Stomach (tissue), 9 donors: ENCODE measurements around the gene IL17A. TPM values are rescaled to one million over a fixed set of nuclear protein-coding genes. Genes with fewer than 3 reads are reported as not detected.

Experiments
- DNase-seq, 2 donors: peaks; one replicate each; pipeline versions ENCODE4 v3.0.0 to v3.0.0-alpha.2; 2013 to 2019
- H3K27ac ChIP-seq, 5 donors: fragments of 200-600 bp in 4 of 5; sonication (generic) in 4 of 5; one replicate each; pipeline ENCODE4 v1.5.1; 2013 to 2019; ENCODE audit warnings: mild to moderate bottlenecking in 1 of 5, moderate library complexity in 1 of 5
- H3K27me3 ChIP-seq, 3 donors: fragments of 200-600 bp; sonication (generic); one replicate each; pipeline ENCODE4 v1.5.1; 2017 to 2019; ENCODE audit warnings: mixed run types in 1 of 3
- H3K36me3 ChIP-seq, 4 donors: fragments of 200-600 bp; sonication (generic); 1 replicate in 3 of 4; 2 replicates in 1 of 4; pipeline ENCODE4 v1.5.1; 2016 to 2019
- H3K4me1 ChIP-seq, 4 donors: fragments of 200-600 bp; sonication (generic); one replicate each; pipeline ENCODE4 v1.5.1; 2016 to 2019
- H3K4me3 ChIP-seq, 4 donors: fragments of 200-600 bp; sonication (generic) in 3 of 4; one replicate each; pipeline ENCODE4 v1.5.1; 2016 to 2019; ENCODE audit warnings: mild to moderate bottlenecking in 1 of 4
- H3K9me3 ChIP-seq, 4 donors: fragments of 200-600 bp; sonication (generic); one replicate each; pipeline ENCODE4 v1.5.1; 2016 to 2019
- EP300 ChIP-seq: sonication (generic); formaldehyde crosslinking; IDR thresholded peaks from one replicate; pipeline ENCODE4 v1.6.1; 2017; ENCODE audit warnings: antibody characterized with exemption
- POLR2A ChIP-seq, 4 donors: fragments of 450-650 bp; IDR thresholded peaks; one replicate each; pipeline ENCODE4 v1.6.1; 2016; ENCODE audit warnings: antibody characterized with exemption in 4 of 4, control low read depth in 2 of 4, mild to moderate bottlenecking in 1 of 4, moderate library complexity in 1 of 4
- POLR2AphosphoS5 ChIP-seq, 3 donors: sonication (generic); formaldehyde crosslinking; IDR thresholded peaks; one replicate each; pipeline ENCODE4 v1.6.1; 2016; ENCODE audit warnings: antibody characterized with exemption in 3 of 3
- WGBS, 5 donors: extraction: QIAGEN DNeasy Blood & Tissue Kit in 3 of 5; methylation state at CpG; one replicate each; pipeline versions ENCODE4 v1.1.5 to v1.1.7; 2013 to 2018; 5-methylcytosine and 5-hydroxymethylcytosine counted together
- intact Hi-C: fragments of 100-400 bp; cut with DNase I; formaldehyde crosslinking; loops from one replicate; pipeline ENCODE4 v1.15.1; 2023; ENCODE audit warnings: low total_unique reads
- polyA plus RNA-seq, 3 donors: library from polyadenylated mRNA; stranded (reverse); fragments of 200-250 nt; gene quantifications; one replicate each; pipeline ENCODE4 v1.2.3, GENCODE V29; 2013
- total RNA-seq, 5 donors: library from RNA; depleted of rRNA; stranded (reverse); fragments of >200 nt; gene quantifications; one replicate each; pipeline versions ENCODE4 v1.1.0 to v1.2.3, GENCODE V29; 2014 to 2016
- TF ChIP-seq, protein P1 (sequence below), 7 experiments: fragments of 450-650 bp in 4 of 7; fragments of 200-600 bp in 3 of 7; sonication (generic) in 3 of 7; IDR thresholded peaks; one replicate each; pipeline ENCODE4 v1.5.1; 2016 to 2019; ENCODE audit warnings: antibody characterized with exemption in 7 of 7, control low read depth in 2 of 7, mild to moderate bottlenecking in 1 of 7
- donor health status: healthy with polysubstance abuse.
- donor health status: Bipolar disorder and iron deficiency.
- donor health status: healthy.

IL17A gene
- total and polyA plus RNA-seq, 8 donors, result 0.08 TPM; not detected in 7

DNA sequence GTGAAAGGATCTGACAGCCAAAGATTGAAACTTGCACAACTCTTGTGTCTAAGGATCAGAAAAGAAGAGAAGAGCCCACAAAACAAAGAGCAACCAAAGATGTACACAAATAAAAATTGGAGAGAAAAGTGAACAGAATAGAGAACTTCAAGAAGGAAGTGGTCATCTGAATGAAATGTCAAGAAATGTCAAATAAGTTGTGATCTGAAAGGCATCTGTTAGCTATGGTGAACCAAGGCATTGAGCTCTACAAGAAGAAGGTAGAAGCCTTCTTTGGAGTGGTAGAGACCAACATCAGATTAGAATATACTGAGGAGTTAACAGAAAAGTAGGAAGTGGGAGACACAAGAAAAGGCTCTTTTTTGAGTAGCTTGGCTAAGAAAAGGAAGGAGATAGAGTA is 29.6 kb downstream of the IL17A start:
- no peak for TF ChIP-seq POLR2A (IDR thresholded peaks at IDR 0.05)
- TF ChIP-seq, protein P1, sequence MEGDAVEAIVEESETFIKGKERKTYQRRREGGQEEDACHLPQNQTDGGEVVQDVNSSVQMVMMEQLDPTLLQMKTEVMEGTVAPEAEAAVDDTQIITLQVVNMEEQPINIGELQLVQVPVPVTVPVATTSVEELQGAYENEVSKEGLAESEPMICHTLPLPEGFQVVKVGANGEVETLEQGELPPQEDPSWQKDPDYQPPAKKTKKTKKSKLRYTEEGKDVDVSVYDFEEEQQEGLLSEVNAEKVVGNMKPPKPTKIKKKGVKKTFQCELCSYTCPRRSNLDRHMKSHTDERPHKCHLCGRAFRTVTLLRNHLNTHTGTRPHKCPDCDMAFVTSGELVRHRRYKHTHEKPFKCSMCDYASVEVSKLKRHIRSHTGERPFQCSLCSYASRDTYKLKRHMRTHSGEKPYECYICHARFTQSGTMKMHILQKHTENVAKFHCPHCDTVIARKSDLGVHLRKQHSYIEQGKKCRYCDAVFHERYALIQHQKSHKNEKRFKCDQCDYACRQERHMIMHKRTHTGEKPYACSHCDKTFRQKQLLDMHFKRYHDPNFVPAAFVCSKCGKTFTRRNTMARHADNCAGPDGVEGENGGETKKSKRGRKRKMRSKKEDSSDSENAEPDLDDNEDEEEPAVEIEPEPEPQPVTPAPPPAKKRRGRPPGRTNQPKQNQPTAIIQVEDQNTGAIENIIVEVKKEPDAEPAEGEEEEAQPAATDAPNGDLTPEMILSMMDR (IDR thresholded peaks at IDR 0.05), result no peak
- TF ChIP-seq EP300, result no peak
- no peak for TF ChIP-seq POLR2AphosphoS5 (IDR thresholded peaks at IDR 0.05)
- Histone ChIP-seq H3K27ac (no peak overlapping the region), H3K27me3 (no peaks in the 10 kb centered on the region), H3K4me1 (no peaks in the 10 kb centered on the region), H3K36me3 (no peaks in the 10 kb centered on the region), H3K9me3 (no peaks in the 10 kb centered on the region), H3K4me3 (no peak overlapping the region)
- intact Hi-C loops, result no loop called here
- no peak for DNase-seq

DNA sequence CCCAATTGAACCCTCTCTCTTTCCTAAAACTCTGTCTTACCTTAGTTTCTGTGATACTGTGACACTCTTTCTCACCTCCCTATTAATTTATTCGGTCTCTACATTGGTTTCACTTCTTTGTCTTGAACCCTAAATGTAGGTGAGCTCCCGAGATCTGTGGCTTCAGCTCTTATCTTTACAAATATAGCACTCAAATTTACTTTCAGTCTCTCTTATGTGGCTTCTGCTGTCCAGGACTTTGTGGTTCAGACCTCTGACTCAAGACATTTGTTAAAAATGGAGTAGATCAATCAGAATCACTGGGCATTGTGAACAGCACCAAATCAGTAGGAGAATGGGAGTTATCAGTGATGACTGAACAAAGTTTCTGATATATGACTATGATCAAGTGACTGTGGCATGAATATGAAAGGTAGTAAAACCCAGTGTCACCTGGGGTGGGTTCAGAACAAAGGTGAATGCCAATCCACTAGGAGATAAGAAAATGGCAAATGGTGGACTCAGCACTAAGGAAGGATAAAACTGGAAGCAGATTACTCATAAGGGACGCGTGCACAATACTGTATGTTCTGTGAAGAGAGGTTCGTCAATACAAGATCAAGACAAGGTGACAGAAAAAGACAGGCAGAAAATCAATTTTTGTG is 30.9 kb downstream of the IL17A start:
- TF ChIP-seq EP300 (no peak), POLR2AphosphoS5 (IDR thresholded peaks at IDR 0.05) (no peak), POLR2A (IDR thresholded peaks at IDR 0.05) (no peak)
- DNase-seq, result no peak
- Histone ChIP-seq H3K27ac (no peak overlapping the region), H3K4me3 (no peak overlapping the region), H3K27me3 (no peaks in the 10 kb centered on the region), H3K36me3 (no peaks in the 10 kb centered on the region), H3K4me1 (no peaks in the 10 kb centered on the region), H3K9me3 (no peaks in the 10 kb centered on the region)
- WGBS, 5 donors, result 77 to 84% (median 78%) methylated on average over 5 of the region's 5 CpGs
- intact Hi-C loops, result no loop called here

DNA sequence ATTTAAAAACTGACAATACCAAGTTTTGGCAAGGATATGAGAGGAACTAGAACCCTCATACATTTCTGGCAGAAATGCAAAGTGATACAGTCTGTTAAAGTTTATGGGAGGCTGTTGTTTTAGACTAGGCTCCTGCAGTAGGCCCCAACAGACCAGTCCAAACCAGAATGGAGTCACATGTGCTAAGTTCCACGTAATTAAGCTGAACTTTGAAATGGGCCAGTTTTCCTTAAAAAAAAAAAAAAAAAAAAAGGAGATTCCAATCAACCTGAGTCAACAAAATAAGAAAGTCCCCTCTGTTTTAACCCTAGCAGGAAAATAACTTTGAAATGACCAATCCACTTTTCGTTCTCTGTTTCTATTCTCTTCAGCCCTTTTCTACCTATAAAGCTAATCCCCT is 31.6 kb downstream of the IL17A start:
- intact Hi-C loops, result no loop called here
- 72 to 89% (median 75%) methylated on average over 2 of the region's 2 CpGs for WGBS, 5 donors
- TF ChIP-seq POLR2AphosphoS5 (IDR thresholded peaks at IDR 0.05) (no peak), POLR2A (IDR thresholded peaks at IDR 0.05) (no peak)
- TF ChIP-seq, protein P1 (IDR thresholded peaks at IDR 0.05), result no peak
- no peak for DNase-seq
- Histone ChIP-seq H3K9me3 (no peaks in the 10 kb centered on the region), H3K27me3 (no peaks in the 10 kb centered on the region), H3K4me3 (no peak overlapping the region), H3K36me3 (no peaks in the 10 kb centered on the region), H3K27ac (no peak overlapping the region), H3K4me1 (no peaks in the 10 kb centered on the region)

DNA sequence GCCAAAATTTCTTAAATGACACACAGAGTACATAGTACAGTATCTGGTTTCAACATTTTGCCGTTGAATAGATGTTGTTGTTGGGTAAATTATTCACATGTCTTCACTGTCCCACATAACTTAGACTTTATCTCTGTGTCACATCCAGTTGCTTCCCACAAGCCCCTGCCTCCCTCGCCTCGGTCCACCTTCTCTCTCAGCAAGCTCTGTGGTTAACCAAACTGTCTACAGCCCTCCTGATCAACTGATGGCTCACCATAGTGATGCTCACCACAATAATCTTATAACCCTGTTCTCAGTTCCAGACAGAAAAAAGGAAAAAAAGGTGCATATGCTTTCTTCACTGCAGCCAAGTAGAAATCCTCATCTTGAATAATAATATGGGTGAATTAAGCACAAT is 35.1 kb downstream of the IL17A start:
- intact Hi-C loops, result no loop called here
- DNase-seq, result no peak

DNA sequence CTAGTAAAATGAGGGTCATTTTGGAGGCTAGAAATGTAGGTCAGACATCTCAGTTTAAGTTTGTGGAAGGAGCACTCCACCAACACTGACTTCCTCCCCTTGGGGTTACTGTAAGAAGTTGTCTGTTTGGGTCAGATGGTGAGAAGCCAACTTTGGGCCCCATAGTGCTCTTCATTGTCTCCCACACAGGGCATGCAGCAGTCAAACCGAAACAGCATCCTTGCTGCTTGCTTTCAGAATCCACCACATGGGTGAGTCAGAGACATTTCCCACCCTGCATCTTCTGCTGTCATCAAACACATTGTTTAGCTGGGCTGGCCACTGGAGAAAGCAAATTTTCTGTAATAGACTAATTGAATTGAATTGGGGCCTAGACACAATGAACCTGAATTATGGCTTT is 41.3 kb downstream of the IL17A start:
- 60 to 89% (median 77%) methylated on average over 1 of the region's 1 CpG; no CpG with 5 or more reads in 1 of the 5 donors for WGBS, 5 donors

More for the DNA sequence above, 35.1 kb downstream of the IL17A start:
- 50 to 70% (median 57%) methylated on average over 3 of the region's 3 CpGs for WGBS, 5 donors
- H3K9me3 ChIP-seq, result no peaks in the 10 kb centered on the region
- no peak overlapping the region for H3K27ac ChIP-seq
- TF ChIP-seq, protein P1 (IDR thresholded peaks at IDR 0.05), result no peak
- TF ChIP-seq EP300 (no peak), POLR2A (IDR thresholded peaks at IDR 0.05) (no peak), POLR2AphosphoS5 (IDR thresholded peaks at IDR 0.05) (no peak)
- no peak overlapping the region for H3K4me3 ChIP-seq
- H3K4me1 ChIP-seq, result no peaks in the 10 kb centered on the region
- no peaks in the 10 kb centered on the region for H3K27me3 ChIP-seq
- no peaks in the 10 kb centered on the region for H3K36me3 ChIP-seq

More for the DNA sequence above, 41.3 kb downstream of the IL17A start:
- no peaks in the 10 kb centered on the region for H3K36me3 ChIP-seq
- H3K27ac ChIP-seq, result no peak overlapping the region
- no peaks in the 10 kb centered on the region for H3K27me3 ChIP-seq
- TF ChIP-seq, protein P1 (IDR thresholded peaks at IDR 0.05), result no peak
- TF ChIP-seq POLR2A (IDR thresholded peaks at IDR 0.05), result no peak
- TF ChIP-seq EP300, result no peak
- TF ChIP-seq POLR2AphosphoS5 (IDR thresholded peaks at IDR 0.05), result no peak
- intact Hi-C loops, result no loop called here
- no peak for DNase-seq
- H3K9me3 ChIP-seq, result no peaks in the 10 kb centered on the region
- no peaks in the 10 kb centered on the region for H3K4me1 ChIP-seq
- no peak overlapping the region for H3K4me3 ChIP-seq
